ENCODE results near the gene HUWE1. TPM values are rescaled to one million over a fixed set of nuclear protein-coding genes. Genes with fewer than 3 reads are reported as not detected.

HUWE1 gene
- total RNA-seq, 6 experiments from 2014 or later: 68.0 to 93.5 (median 84.0) TPM

GRCh38 chrX:53571494-53571893, 115.0 kb downstream of the HUWE1 start:
- no peaks in the 10 kb centered on the region for H3K4me1 ChIP-seq
- H3K27ac ChIP-seq: no peak overlapping the region
- no peak for ATAC-seq
- no peak overlapping the region for H3K4me3 ChIP-seq
- no peak for TF ChIP-seq POLR2A (IDR thresholded peaks at IDR 0.05)
- TF ChIP-seq, protein P1, sequence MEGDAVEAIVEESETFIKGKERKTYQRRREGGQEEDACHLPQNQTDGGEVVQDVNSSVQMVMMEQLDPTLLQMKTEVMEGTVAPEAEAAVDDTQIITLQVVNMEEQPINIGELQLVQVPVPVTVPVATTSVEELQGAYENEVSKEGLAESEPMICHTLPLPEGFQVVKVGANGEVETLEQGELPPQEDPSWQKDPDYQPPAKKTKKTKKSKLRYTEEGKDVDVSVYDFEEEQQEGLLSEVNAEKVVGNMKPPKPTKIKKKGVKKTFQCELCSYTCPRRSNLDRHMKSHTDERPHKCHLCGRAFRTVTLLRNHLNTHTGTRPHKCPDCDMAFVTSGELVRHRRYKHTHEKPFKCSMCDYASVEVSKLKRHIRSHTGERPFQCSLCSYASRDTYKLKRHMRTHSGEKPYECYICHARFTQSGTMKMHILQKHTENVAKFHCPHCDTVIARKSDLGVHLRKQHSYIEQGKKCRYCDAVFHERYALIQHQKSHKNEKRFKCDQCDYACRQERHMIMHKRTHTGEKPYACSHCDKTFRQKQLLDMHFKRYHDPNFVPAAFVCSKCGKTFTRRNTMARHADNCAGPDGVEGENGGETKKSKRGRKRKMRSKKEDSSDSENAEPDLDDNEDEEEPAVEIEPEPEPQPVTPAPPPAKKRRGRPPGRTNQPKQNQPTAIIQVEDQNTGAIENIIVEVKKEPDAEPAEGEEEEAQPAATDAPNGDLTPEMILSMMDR (IDR thresholded peaks at IDR 0.05): no peak
- no peaks in the 10 kb centered on the region for H3K27me3 ChIP-seq
- no peak for DNase-seq
- peaks cover 0 to 82% (median 26%) of the 10 kb centered on the region in 4 donors for H3K36me3 ChIP-seq
- intact Hi-C loops (cut with DNase I): no loop called here
- no peaks in the 10 kb centered on the region for H3K9me3 ChIP-seq

DNA sequence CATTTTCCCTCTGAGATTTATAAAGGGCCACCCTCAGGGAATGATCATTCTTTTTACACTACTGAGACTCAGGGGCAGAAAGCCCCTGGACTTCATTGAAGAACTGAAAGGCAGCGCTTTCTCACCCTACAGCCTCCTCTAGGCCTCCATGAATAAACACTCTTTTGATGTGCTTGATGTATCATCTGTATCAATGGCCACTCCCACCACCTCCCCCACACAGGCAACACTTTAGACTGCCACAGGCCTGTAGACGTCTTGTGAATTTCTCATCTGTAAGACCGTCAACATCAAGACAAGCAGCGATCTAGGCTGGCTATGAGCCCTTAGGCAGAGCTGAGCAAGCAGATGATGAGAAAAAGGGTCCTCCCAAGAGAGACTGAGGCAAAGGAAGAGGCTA, 123.2 kb downstream of the HUWE1 start:
- 88% methylated on average over 3 of the region's 4 CpGs for WGBS (ENCODE audit: insufficient coverage, low coverage, low lambda C conversion rate, missing lambda C conversion rate)
- H3K36me3 ChIP-seq: peaks cover 0 to 87% (median 34%) of the 10 kb centered on the region in 4 donors
- DNase-seq: no peak
- TF ChIP-seq, protein P1 (IDR thresholded peaks at IDR 0.05): no peak
- no peak for TF ChIP-seq POLR2A (IDR thresholded peaks at IDR 0.05)
- H3K4me1 ChIP-seq: no peaks in the 10 kb centered on the region
- no peak overlapping the region for H3K27ac ChIP-seq
- H3K27me3 ChIP-seq: no peaks in the 10 kb centered on the region
- no peak for ATAC-seq
- H3K4me3 ChIP-seq: no peak overlapping the region
- intact Hi-C loops (cut with DNase I): no loop called here
- no peaks in the 10 kb centered on the region for H3K9me3 ChIP-seq

- Histone ChIP-seq H3K27ac (no peak overlapping the region), H3K9me3 (no peaks in the 10 kb centered on the region), H3K36me3 (peaks cover 0 to 89% (median 37%) of the 10 kb centered on the region in 4 donors), H3K4me1 (no peaks in the 10 kb centered on the region), H3K4me3 (no peak overlapping the region), H3K27me3 (no peaks in the 10 kb centered on the region)
- DNase-seq: no peak
- intact Hi-C loops (cut with DNase I): no loop called here
- ATAC-seq: no peak
- 47% methylated on average over 3 of the region's 3 CpGs for WGBS (ENCODE audit: insufficient coverage, low coverage, low lambda C conversion rate, missing lambda C conversion rate)
- TF ChIP-seq, protein P1 (IDR thresholded peaks at IDR 0.05): no peak
- no peak for TF ChIP-seq POLR2A (IDR thresholded peaks at IDR 0.05)
Observed at GRCh38 chrX:53561912-53562311, 124.6 kb downstream of the HUWE1 start.

DNA sequence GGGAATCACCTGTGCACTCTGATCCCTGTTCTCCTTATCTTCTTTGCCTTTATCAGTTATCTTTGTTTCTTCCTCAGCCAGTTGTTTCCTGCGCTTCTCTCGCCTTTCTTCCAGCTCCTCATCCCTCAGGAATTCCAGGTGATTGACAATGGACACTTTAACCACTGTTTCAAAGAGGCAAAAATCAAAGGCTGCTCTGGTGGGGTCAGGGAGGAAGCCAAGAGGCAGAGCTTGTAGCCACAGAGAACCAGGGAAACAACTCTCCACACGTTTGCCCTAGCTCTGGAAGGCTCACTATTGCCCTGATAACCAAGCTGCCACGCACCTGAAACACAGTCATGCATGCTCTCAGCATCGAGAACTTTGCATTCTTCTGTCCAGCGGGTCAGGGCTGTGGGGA, 127.9 kb downstream of the HUWE1 start:
- Histone ChIP-seq H3K9me3 (no peaks in the 10 kb centered on the region), H3K27me3 (no peaks in the 10 kb centered on the region), H3K4me3 (no peak overlapping the region), H3K4me1 (no peaks in the 10 kb centered on the region), H3K27ac (no peak overlapping the region), H3K36me3 (peaks cover 0 to 84% (median 31%) of the 10 kb centered on the region in 4 donors)
- intact Hi-C loops (cut with DNase I): no loop called here
- ATAC-seq (no peak), DNase-seq (no peak)
- TF ChIP-seq, protein P1 (IDR thresholded peaks at IDR 0.05): no peak
- TF ChIP-seq POLR2A (IDR thresholded peaks at IDR 0.05): no peak
- 63% methylated on average over 4 of the region's 6 CpGs for WGBS (ENCODE audit: insufficient coverage, low coverage, low lambda C conversion rate, missing lambda C conversion rate)

GRCh38 chrX:53556868-53557267, 129.7 kb downstream of the HUWE1 start:
- intact Hi-C loops (cut with DNase I): no loop called here
- TF ChIP-seq, protein P1 (IDR thresholded peaks at IDR 0.05): no peak
- no peak for TF ChIP-seq POLR2A (IDR thresholded peaks at IDR 0.05)
- ATAC-seq (no peak), DNase-seq (no peak)
- Histone ChIP-seq H3K9me3 (no peaks in the 10 kb centered on the region), H3K36me3 (peaks cover 0 to 81% (median 26%) of the 10 kb centered on the region in 4 donors), H3K4me1 (no peaks in the 10 kb centered on the region), H3K4me3 (no peak overlapping the region), H3K27ac (no peak overlapping the region), H3K27me3 (no peaks in the 10 kb centered on the region)
- WGBS (ENCODE audit: insufficient coverage, low coverage, low lambda C conversion rate, missing lambda C conversion rate): 43% methylated on average over 3 of the region's 3 CpGs
